GM23338 (cell line): ENCODE measurements around the gene NPC1L1. TPM values are rescaled to one million over a fixed set of nuclear protein-coding genes. Genes with fewer than 3 reads are reported as not detected.

ENCODE experiments used
- ATAC-seq: fragments of 200-7000 bp; cut with Tn5 transposase; 3 replicates; pipeline ENCODE4 v1.9.1; 2020
- DNase-seq: peaks from one replicate; pipeline ENCODE4 v3.0.0-alpha.2; 2015; ENCODE audit warnings: low spot score
- H2AFZ ChIP-seq: fragments of 200-600 bp; sonication (generic); 2 replicates; pipeline ENCODE4 v1.8.0; 2016; ENCODE audit warnings: antibody characterized with exemption, mild to moderate bottlenecking, moderate library complexity
- H3F3A ChIP-seq: fragments of 200-600 bp; sonication (generic); replicated peaks from 2 replicates; pipeline ENCODE4 v1.8.0; 2017; ENCODE audit warnings: antibody characterized with exemption, mixed run types, low read depth
- H3K27ac ChIP-seq: fragments of 200-600 bp; sonication (generic); 2 replicates; pipeline ENCODE4 v1.6.1; 2016; ENCODE audit warnings: low read depth
- H3K27me3 ChIP-seq: fragments of 200-600 bp; sonication (generic); 2 replicates; pipeline ENCODE4 v1.8.0; 2016; ENCODE audit warnings: mild to moderate bottlenecking, mixed run types, moderate library complexity; ENCODE audit not compliant: insufficient read depth
- H3K36me3 ChIP-seq: fragments of 200-600 bp; sonication (generic); 2 replicates; pipeline ENCODE4 v1.8.0; 2016; ENCODE audit warnings: mild to moderate bottlenecking; ENCODE audit not compliant: insufficient read depth
- H3K4me1 ChIP-seq: fragments of 200-600 bp; sonication (generic); 2 replicates; pipeline ENCODE4 v1.8.0; 2016; ENCODE audit warnings: mild to moderate bottlenecking, moderate library complexity; ENCODE audit not compliant: insufficient read depth
- H3K4me2 ChIP-seq: fragments of 200-600 bp; sonication (generic); 2 replicates; pipeline ENCODE4 v1.7.1; 2017; ENCODE audit warnings: mixed run types
- H3K4me3 ChIP-seq: fragments of 200-600 bp; sonication (generic); 2 replicates; pipeline ENCODE4 v1.6.1; 2016; ENCODE audit warnings: mixed run types
- H3K79me2 ChIP-seq: fragments of 200-600 bp; sonication (generic); replicated peaks from 2 replicates; pipeline ENCODE4 v1.8.0; 2017; ENCODE audit warnings: mild to moderate bottlenecking; ENCODE audit not compliant: insufficient read depth
- H3K9me2 ChIP-seq: fragments of 200-600 bp; sonication (generic); 2 replicates; pipeline ENCODE4 v1.8.0; 2017; ENCODE audit not compliant: insufficient read depth
- H4K20me1 ChIP-seq: fragments of 200-600 bp; sonication (generic); replicated peaks from 2 replicates; pipeline ENCODE4 v1.8.0; 2017; ENCODE audit warnings: mild to moderate bottlenecking; ENCODE audit not compliant: insufficient read depth
- H3K27ac Mint-ChIP-seq: 2 replicates; pipeline ENCODE4 v1.8.0; 2020; ENCODE audit warnings: inconsistent platforms, mild to moderate bottlenecking, moderate library complexity, mixed read lengths
- H3K27me3 Mint-ChIP-seq: 3 replicates; pipeline ENCODE4 v1.8.0; 2022; ENCODE audit warnings: low read depth, mild to moderate bottlenecking, moderate library complexity, mixed read lengths, inconsistent platforms; ENCODE audit not compliant: insufficient read depth, poor library complexity
- H3K36me3 Mint-ChIP-seq: 3 replicates; pipeline ENCODE4 v1.8.0; 2021; ENCODE audit warnings: low read depth, mild to moderate bottlenecking, inconsistent platforms, moderate library complexity, mixed read lengths
- H3K4me1 Mint-ChIP-seq: 3 replicates; pipeline ENCODE4 v1.8.0; 2020; ENCODE audit warnings: mild to moderate bottlenecking, inconsistent platforms, mixed read lengths
- H3K4me3 Mint-ChIP-seq: 3 replicates; pipeline ENCODE4 v1.8.0; 2021; ENCODE audit warnings: moderate library complexity, mild to moderate bottlenecking, inconsistent platforms, mixed read lengths
- H3K9me3 Mint-ChIP-seq: 3 replicates; pipeline ENCODE4 v1.8.0; 2020; ENCODE audit warnings: moderate library complexity, mild to moderate bottlenecking, inconsistent platforms, mixed read lengths
- CREB1 ChIP-seq: fragments of 250-450 bp; sonication (Bioruptor Pico); IDR thresholded peaks from 2 replicates; pipeline ENCODE4 v1.5.0; 2020; ENCODE audit warnings: low read depth, mild to moderate bottlenecking, moderate library complexity
- CTCF ChIP-seq, 2 experiments: fragments of 200-600 bp in 1 of 2; sonication (generic) in 1 of 2; conservative IDR thresholded peaks; 2 replicates each; pipeline versions ENCODE4 v1.5.1 to v1.6.1; 2016 to 2017; ENCODE audit warnings: antibody characterized with exemption in 2 of 2, low read depth in 2 of 2, mild to moderate bottlenecking in 2 of 2, moderate library complexity in 1 of 2
- EZH2 ChIP-seq: fragments of 200-600 bp; sonication (generic); IDR thresholded peaks from one replicate; pipeline ENCODE4 v1.8.0; 2017; ENCODE audit warnings: antibody characterized with exemption, mild to moderate bottlenecking, low read depth; ENCODE audit not compliant: unreplicated experiment
- EZH2phosphoT487 ChIP-seq: fragments of 200-600 bp; sonication (generic); IDR thresholded peaks from one replicate; pipeline ENCODE4 v1.8.1; 2018; ENCODE audit warnings: antibody characterized with exemption; ENCODE audit not compliant: unreplicated experiment
- JUNB ChIP-seq: IDR thresholded peaks from one replicate; pipeline ENCODE4 v1.6.1; 2016; ENCODE audit warnings: antibody characterized with exemption; ENCODE audit not compliant: unreplicated experiment
- NANOG ChIP-seq: IDR thresholded peaks from 2 replicates; pipeline ENCODE4 v1.6.1; 2016; ENCODE audit warnings: antibody characterized with exemption, borderline replicate concordance
- POLR2AphosphoS5 ChIP-seq: IDR thresholded peaks from 2 replicates; pipeline ENCODE4 v1.6.1; 2016; ENCODE audit warnings: antibody characterized with exemption, low read depth
- REST ChIP-seq: IDR thresholded peaks from one replicate; pipeline ENCODE4 v1.6.1; 2018; ENCODE audit warnings: antibody characterized with exemption; ENCODE audit not compliant: unreplicated experiment
- STAT1 ChIP-seq: IDR thresholded peaks from one replicate; pipeline ENCODE4 v1.6.1; 2016; ENCODE audit warnings: antibody characterized with exemption; ENCODE audit not compliant: unreplicated experiment
- ZNF114 ChIP-seq: fragments of 250-450 bp; sonication (Bioruptor Pico); IDR thresholded peaks from 2 replicates; pipeline ENCODE4 v1.5.0; 2020; ENCODE audit warnings: mild to moderate bottlenecking, moderate library complexity
- ZNF331 ChIP-seq: fragments of 250-450 bp; sonication (Bioruptor Pico); IDR thresholded peaks from 2 replicates; pipeline ENCODE4 v1.5.0; 2020; ENCODE audit warnings: low read depth, mild to moderate bottlenecking, moderate library complexity
- polyA plus RNA-seq: library from polyadenylated mRNA; unstranded; fragments of >200 nt; fragmentation: Nextera tagmentation; extraction: Ambion mirVana; gene quantifications from 2 replicates; pipeline ENCODE4 v1.2.1, GENCODE V29; 2016
- total RNA-seq: library from RNA; depleted of rRNA; stranded (reverse); fragments of >200 nt; shearing (Covaris generic); gene quantifications from 2 replicates; pipeline ENCODE4 v1.2.3, GENCODE V29; 2014
- TF ChIP-seq, protein P1 (sequence below): IDR thresholded peaks from 2 replicates; pipeline ENCODE4 v1.6.1; 2016; ENCODE audit warnings: antibody characterized with exemption
- TF ChIP-seq, protein P2 (sequence below): fragments of 250-450 bp; sonication (Bioruptor Pico); IDR thresholded peaks from 2 replicates; pipeline ENCODE4 v1.5.0; 2020; ENCODE audit warnings: mild to moderate bottlenecking, moderate library complexity

Gene NPC1L1
- total and polyA plus RNA-seq, 2 experiments from 2014 or later, result 0.03 TPM; not detected in 1

GRCh38 chr7:44534087-44534486, 7.0 kb downstream of the NPC1L1 start:
- Mint-ChIP-seq H3K4me3 (no peak overlapping the region; the same call in 2 of the 3 replicates), H3K9me3 (no peaks in the 10 kb centered on the region; the same call in 2 of the 3 replicates), H3K36me3 (no peaks in the 10 kb centered on the region; the same call in 2 of the 3 replicates), H3K27me3 (peaks cover 13% of the 10 kb centered on the region), H3K27ac (no peak overlapping the region), H3K4me1 (no peaks in the 10 kb centered on the region; the same call in 2 of the 3 replicates)
- Histone ChIP-seq H2AFZ (peak overlapping the region; percentile 90), H3K4me1 (no peaks in the 10 kb centered on the region), H3K36me3 (no peaks in the 10 kb centered on the region), H3K9me2 (no peaks in the 10 kb centered on the region), H3K27ac (no peak overlapping the region), H3K4me2 (no peak overlapping the region), H4K20me1 (no peaks in the 10 kb centered on the region), H3K4me3 (no peak overlapping the region), H3K79me2 (no peaks in the 10 kb centered on the region), H3F3A (no peaks in the 10 kb centered on the region), H3K27me3 (no peaks in the 10 kb centered on the region)
- TF ChIP-seq POLR2AphosphoS5, result no peak
- TF ChIP-seq STAT1, result no peak
- no peak for TF ChIP-seq JUNB
- TF ChIP-seq REST, result no peak
- TF ChIP-seq CTCF (conservative IDR thresholded peaks at IDR 0.05; ENCODE audit: low read depth in 2 of 2), result no peak
- TF ChIP-seq EZH2phosphoT487, result no peak
- no peak for TF ChIP-seq NANOG
- no peak for TF ChIP-seq ZNF331 (CRISPR knock-in tag)
- TF ChIP-seq, protein P1, sequence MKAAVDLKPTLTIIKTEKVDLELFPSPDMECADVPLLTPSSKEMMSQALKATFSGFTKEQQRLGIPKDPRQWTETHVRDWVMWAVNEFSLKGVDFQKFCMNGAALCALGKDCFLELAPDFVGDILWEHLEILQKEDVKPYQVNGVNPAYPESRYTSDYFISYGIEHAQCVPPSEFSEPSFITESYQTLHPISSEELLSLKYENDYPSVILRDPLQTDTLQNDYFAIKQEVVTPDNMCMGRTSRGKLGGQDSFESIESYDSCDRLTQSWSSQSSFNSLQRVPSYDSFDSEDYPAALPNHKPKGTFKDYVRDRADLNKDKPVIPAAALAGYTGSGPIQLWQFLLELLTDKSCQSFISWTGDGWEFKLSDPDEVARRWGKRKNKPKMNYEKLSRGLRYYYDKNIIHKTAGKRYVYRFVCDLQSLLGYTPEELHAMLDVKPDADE, result no peak
- TF ChIP-seq EZH2, result no peak
- TF ChIP-seq, protein P2, sequence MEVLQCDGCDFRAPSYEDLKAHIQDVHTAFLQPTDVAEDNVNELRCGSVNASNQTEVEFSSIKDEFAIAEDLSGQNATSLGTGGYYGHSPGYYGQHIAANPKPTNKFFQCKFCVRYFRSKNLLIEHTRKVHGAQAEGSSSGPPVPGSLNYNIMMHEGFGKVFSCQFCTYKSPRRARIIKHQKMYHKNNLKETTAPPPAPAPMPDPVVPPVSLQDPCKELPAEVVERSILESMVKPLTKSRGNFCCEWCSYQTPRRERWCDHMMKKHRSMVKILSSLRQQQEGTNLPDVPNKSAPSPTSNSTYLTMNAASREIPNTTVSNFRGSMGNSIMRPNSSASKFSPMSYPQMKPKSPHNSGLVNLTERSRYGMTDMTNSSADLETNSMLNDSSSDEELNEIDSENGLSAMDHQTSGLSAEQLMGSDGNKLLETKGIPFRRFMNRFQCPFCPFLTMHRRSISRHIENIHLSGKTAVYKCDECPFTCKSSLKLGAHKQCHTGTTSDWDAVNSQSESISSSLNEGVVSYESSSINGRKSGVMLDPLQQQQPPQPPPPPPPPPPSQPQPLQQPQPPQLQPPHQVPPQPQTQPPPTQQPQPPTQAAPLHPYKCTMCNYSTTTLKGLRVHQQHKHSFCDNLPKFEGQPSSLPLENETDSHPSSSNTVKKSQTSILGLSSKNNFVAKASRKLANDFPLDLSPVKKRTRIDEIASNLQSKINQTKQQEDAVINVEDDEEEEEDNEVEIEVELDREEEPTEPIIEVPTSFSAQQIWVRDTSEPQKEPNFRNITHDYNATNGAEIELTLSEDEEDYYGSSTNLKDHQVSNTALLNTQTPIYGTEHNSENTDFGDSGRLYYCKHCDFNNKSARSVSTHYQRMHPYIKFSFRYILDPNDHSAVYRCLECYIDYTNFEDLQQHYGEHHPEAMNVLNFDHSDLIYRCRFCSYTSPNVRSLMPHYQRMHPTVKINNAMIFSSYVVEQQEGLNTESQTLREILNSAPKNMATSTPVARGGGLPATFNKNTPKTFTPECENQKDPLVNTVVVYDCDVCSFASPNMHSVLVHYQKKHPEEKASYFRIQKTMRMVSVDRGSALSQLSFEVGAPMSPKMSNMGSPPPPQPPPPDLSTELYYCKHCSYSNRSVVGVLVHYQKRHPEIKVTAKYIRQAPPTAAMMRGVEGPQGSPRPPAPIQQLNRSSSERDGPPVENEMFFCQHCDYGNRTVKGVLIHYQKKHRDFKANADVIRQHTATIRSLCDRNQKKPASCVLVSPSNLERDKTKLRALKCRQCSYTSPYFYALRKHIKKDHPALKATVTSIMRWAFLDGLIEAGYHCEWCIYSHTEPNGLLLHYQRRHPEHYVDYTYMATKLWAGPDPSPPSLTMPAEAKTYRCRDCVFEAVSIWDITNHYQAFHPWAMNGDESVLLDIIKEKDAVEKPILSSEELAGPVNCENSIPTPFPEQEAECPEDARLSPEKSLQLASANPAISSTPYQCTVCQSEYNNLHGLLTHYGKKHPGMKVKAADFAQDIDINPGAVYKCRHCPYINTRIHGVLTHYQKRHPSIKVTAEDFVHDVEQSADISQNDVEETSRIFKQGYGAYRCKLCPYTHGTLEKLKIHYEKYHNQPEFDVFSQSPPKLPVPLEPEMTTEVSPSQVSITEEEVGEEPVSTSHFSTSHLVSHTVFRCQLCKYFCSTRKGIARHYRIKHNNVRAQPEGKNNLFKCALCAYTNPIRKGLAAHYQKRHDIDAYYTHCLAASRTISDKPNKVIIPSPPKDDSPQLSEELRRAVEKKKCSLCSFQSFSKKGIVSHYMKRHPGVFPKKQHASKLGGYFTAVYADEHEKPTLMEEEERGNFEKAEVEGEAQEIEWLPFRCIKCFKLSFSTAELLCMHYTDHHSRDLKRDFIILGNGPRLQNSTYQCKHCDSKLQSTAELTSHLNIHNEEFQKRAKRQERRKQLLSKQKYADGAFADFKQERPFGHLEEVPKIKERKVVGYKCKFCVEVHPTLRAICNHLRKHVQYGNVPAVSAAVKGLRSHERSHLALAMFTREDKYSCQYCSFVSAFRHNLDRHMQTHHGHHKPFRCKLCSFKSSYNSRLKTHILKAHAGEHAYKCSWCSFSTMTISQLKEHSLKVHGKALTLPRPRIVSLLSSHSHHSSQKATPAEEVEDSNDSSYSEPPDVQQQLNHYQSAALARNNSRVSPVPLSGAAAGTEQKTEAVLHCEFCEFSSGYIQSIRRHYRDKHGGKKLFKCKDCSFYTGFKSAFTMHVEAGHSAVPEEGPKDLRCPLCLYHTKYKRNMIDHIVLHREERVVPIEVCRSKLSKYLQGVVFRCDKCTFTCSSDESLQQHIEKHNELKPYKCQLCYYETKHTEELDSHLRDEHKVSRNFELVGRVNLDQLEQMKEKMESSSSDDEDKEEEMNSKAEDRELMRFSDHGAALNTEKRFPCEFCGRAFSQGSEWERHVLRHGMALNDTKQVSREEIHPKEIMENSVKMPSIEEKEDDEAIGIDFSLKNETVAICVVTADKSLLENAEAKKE, result no peak
- TF ChIP-seq CREB1, result no peak
- no peak for TF ChIP-seq ZNF114 (CRISPR knock-in tag)
- DNase-seq (no peak), ATAC-seq (no peak)
